ENCODE measurements around the gene NUDT7.

Gene NUDT7

GRCh38 chr16:77689971-77690370 lies 32.3 kb upstream of the NUDT7 start:
- H3K36me3 ChIP-seq (ENCODE audit: insufficient read depth, low read length) = no peaks in the 10 kb centered on the region
- H3K9ac ChIP-seq (ENCODE audit: low read depth, low read length) = no peak overlapping the region
- H3K27ac ChIP-seq (ENCODE audit: low read depth, low read length) = no peak overlapping the region
- WGBS = 95% methylated on average over 4 of the region's 5 CpGs
- peaks cover 5% of the 10 kb centered on the region for H3K27me3 ChIP-seq (ENCODE audit: insufficient read depth, low read length)
- H3K4me3 ChIP-seq (ENCODE audit: low read length) = no peak overlapping the region
- no peaks in the 10 kb centered on the region for H3K4me1 ChIP-seq (ENCODE audit: insufficient read depth, low read length)
- no peaks in the 10 kb centered on the region for H3K9me3 ChIP-seq (ENCODE audit: insufficient read depth, low read depth, low read length)

GRCh38 chr16:77690416-77690815 lies 31.9 kb upstream of the NUDT7 start:
- 82% methylated on average over 7 of the region's 7 CpGs for WGBS
- H3K4me3 ChIP-seq (ENCODE audit: low read length) = no peak overlapping the region
- H3K9ac ChIP-seq (ENCODE audit: low read depth, low read length) = no peak overlapping the region
- H3K36me3 ChIP-seq (ENCODE audit: insufficient read depth, low read length) = no peaks in the 10 kb centered on the region
- no peak overlapping the region for H3K27ac ChIP-seq (ENCODE audit: low read depth, low read length)
- H3K4me1 ChIP-seq (ENCODE audit: insufficient read depth, low read length) = no peaks in the 10 kb centered on the region
- H3K27me3 ChIP-seq (ENCODE audit: insufficient read depth, low read length) = peaks cover 5% of the 10 kb centered on the region
- no peaks in the 10 kb centered on the region for H3K9me3 ChIP-seq (ENCODE audit: insufficient read depth, low read depth, low read length)

- no peak overlapping the region for H3K27ac ChIP-seq (ENCODE audit: low read depth, low read length)
- no peaks in the 10 kb centered on the region for H3K9me3 ChIP-seq (ENCODE audit: insufficient read depth, low read depth, low read length)
- H3K36me3 ChIP-seq (ENCODE audit: insufficient read depth, low read length) = no peaks in the 10 kb centered on the region
- no peaks in the 10 kb centered on the region for H3K4me1 ChIP-seq (ENCODE audit: insufficient read depth, low read length)
- H3K4me3 ChIP-seq (ENCODE audit: low read length) = no peak overlapping the region
- H3K9ac ChIP-seq (ENCODE audit: low read depth, low read length) = no peak overlapping the region
- peaks cover 5% of the 10 kb centered on the region for H3K27me3 ChIP-seq (ENCODE audit: insufficient read depth, low read length)
- 96% methylated on average over 1 of the region's 1 CpG for WGBS
These were observed 29.7 kb upstream of the NUDT7 start for GRCh38 chr16:77692612-77693011.

- Histone ChIP-seq H3K9ac (ENCODE audit: low read depth, low read length) (no peak overlapping the region), H3K36me3 (ENCODE audit: insufficient read depth, low read length) (no peaks in the 10 kb centered on the region), H3K9me3 (ENCODE audit: insufficient read depth, low read depth, low read length) (no peaks in the 10 kb centered on the region), H3K4me3 (ENCODE audit: low read length) (no peak overlapping the region), H3K27me3 (ENCODE audit: insufficient read depth, low read length) (no peaks in the 10 kb centered on the region), H3K4me1 (ENCODE audit: insufficient read depth, low read length) (no peaks in the 10 kb centered on the region), H3K27ac (ENCODE audit: low read depth, low read length) (no peak overlapping the region)
These were observed 26.2 kb upstream of the NUDT7 start for GRCh38 chr16:77696149-77696548.

- Histone ChIP-seq H3K9me3 (ENCODE audit: insufficient read depth, low read depth, low read length) (no peaks in the 10 kb centered on the region; the same call in 1 of the 2 replicates), H3K9ac (ENCODE audit: low read depth, low read length) (no peak overlapping the region), H3K36me3 (ENCODE audit: insufficient read depth, low read length) (no peaks in the 10 kb centered on the region), H3K27ac (ENCODE audit: low read depth, low read length) (no peak overlapping the region), H3K4me3 (ENCODE audit: low read length) (no peak overlapping the region), H3K27me3 (ENCODE audit: insufficient read depth, low read length) (no peaks in the 10 kb centered on the region), H3K4me1 (ENCODE audit: insufficient read depth, low read length) (no peaks in the 10 kb centered on the region)
- WGBS = no CpG with 5 or more reads among the region's 1 CpG
These were observed 21.5 kb upstream of the NUDT7 start for GRCh38 chr16:77700846-77701245.

- no peak overlapping the region for H3K4me3 ChIP-seq (ENCODE audit: low read length)
- H3K27ac ChIP-seq (ENCODE audit: low read depth, low read length) = no peak overlapping the region
- no peaks in the 10 kb centered on the region for H3K27me3 ChIP-seq (ENCODE audit: insufficient read depth, low read length)
- H3K9me3 ChIP-seq (ENCODE audit: insufficient read depth, low read depth, low read length) = no peaks in the 10 kb centered on the region; the same call in 1 of the 2 replicates
- no peak overlapping the region for H3K9ac ChIP-seq (ENCODE audit: low read depth, low read length)
- no peaks in the 10 kb centered on the region for H3K4me1 ChIP-seq (ENCODE audit: insufficient read depth, low read length)
- no peaks in the 10 kb centered on the region for H3K36me3 ChIP-seq (ENCODE audit: insufficient read depth, low read length)
- 77% methylated on average over 4 of the region's 4 CpGs for WGBS
These were observed 17.0 kb upstream of the NUDT7 start for GRCh38 chr16:77705351-77705750.

- WGBS = no CpG with 5 or more reads among the region's 1 CpG
- Histone ChIP-seq H3K9ac (ENCODE audit: low read depth, low read length) (no peak overlapping the region), H3K4me1 (ENCODE audit: insufficient read depth, low read length) (no peaks in the 10 kb centered on the region), H3K4me3 (ENCODE audit: low read length) (no peak overlapping the region), H3K9me3 (ENCODE audit: insufficient read depth, low read depth, low read length) (no peaks in the 10 kb centered on the region), H3K36me3 (ENCODE audit: insufficient read depth, low read length) (no peaks in the 10 kb centered on the region), H3K27me3 (ENCODE audit: insufficient read depth, low read length) (no peaks in the 10 kb centered on the region), H3K27ac (ENCODE audit: low read depth, low read length) (no peak overlapping the region)
These were observed 11.1 kb upstream of the NUDT7 start for GRCh38 chr16:77711179-77711578.

- no peak overlapping the region for H3K4me3 ChIP-seq (ENCODE audit: low read length)
- H3K9me3 ChIP-seq (ENCODE audit: insufficient read depth, low read depth, low read length) = no peaks in the 10 kb centered on the region
- H3K36me3 ChIP-seq (ENCODE audit: insufficient read depth, low read length) = no peaks in the 10 kb centered on the region
- H3K27ac ChIP-seq (ENCODE audit: low read depth, low read length) = no peak overlapping the region
- WGBS = 81% methylated on average over 5 of the region's 5 CpGs
- H3K9ac ChIP-seq (ENCODE audit: low read depth, low read length) = no peak overlapping the region
- no peaks in the 10 kb centered on the region for H3K4me1 ChIP-seq (ENCODE audit: insufficient read depth, low read length)
- H3K27me3 ChIP-seq (ENCODE audit: insufficient read depth, low read length) = no peaks in the 10 kb centered on the region
These were observed 10.5 kb upstream of the NUDT7 start for GRCh38 chr16:77711775-77712174.

- no peak overlapping the region for H3K9ac ChIP-seq (ENCODE audit: low read depth, low read length)
- no peak overlapping the region for H3K4me3 ChIP-seq (ENCODE audit: low read length)
- H3K9me3 ChIP-seq (ENCODE audit: insufficient read depth, low read depth, low read length) = no peaks in the 10 kb centered on the region
- WGBS = 94% methylated on average over 5 of the region's 5 CpGs
- no peaks in the 10 kb centered on the region for H3K36me3 ChIP-seq (ENCODE audit: insufficient read depth, low read length)
- H3K27me3 ChIP-seq (ENCODE audit: insufficient read depth, low read length) = no peaks in the 10 kb centered on the region
- H3K4me1 ChIP-seq (ENCODE audit: insufficient read depth, low read length) = no peaks in the 10 kb centered on the region
- no peak overlapping the region for H3K27ac ChIP-seq (ENCODE audit: low read depth, low read length)
These were observed 7.2 kb upstream of the NUDT7 start for GRCh38 chr16:77715145-77715544.

- H3K27me3 ChIP-seq (ENCODE audit: insufficient read depth, low read length) = no peaks in the 10 kb centered on the region
- no peak overlapping the region for H3K27ac ChIP-seq (ENCODE audit: low read depth, low read length)
- no peaks in the 10 kb centered on the region; the same call in 1 of the 2 replicates for H3K36me3 ChIP-seq (ENCODE audit: insufficient read depth, low read length)
- H3K4me3 ChIP-seq (ENCODE audit: low read length) = peak overlapping the region; percentile 29; the same call in 1 of the 2 replicates
- 71% methylated on average over 12 of the region's 12 CpGs for WGBS
- no peak overlapping the region for H3K9ac ChIP-seq (ENCODE audit: low read depth, low read length)
- H3K9me3 ChIP-seq (ENCODE audit: insufficient read depth, low read depth, low read length) = 0 out of 2 replicates have a peak, but pooled peaks cover under 1% of the 10 kb centered on the region
- peaks cover 3% of the 10 kb centered on the region; the same call in 1 of the 2 replicates for H3K4me1 ChIP-seq (ENCODE audit: insufficient read depth, low read length)
These were observed 484 bp upstream of the NUDT7 start for GRCh38 chr16:77721752-77722308.

GRCh38 chr16:77723108-77723514 lies 797 bp downstream of the NUDT7 start:
- Histone ChIP-seq H3K36me3 (ENCODE audit: insufficient read depth, low read length) (no peaks in the 10 kb centered on the region; the same call in 1 of the 2 replicates), H3K27ac (ENCODE audit: low read depth, low read length) (peak overlapping the region; percentile 75; the same call in 1 of the 2 replicates), H3K4me3 (ENCODE audit: low read length) (peak overlapping the region; percentile 79), H3K9ac (ENCODE audit: low read depth, low read length) (peak overlapping the region; percentile 81), H3K27me3 (ENCODE audit: insufficient read depth, low read length) (no peaks in the 10 kb centered on the region), H3K9me3 (ENCODE audit: insufficient read depth, low read depth, low read length) (0 out of 2 replicates have a peak, but pooled peaks cover 3% of the 10 kb centered on the region), H3K4me1 (ENCODE audit: insufficient read depth, low read length) (peaks cover 3% of the 10 kb centered on the region; the same call in 1 of the 2 replicates)
- 64% methylated on average over 5 of the region's 5 CpGs for WGBS

- Histone ChIP-seq H3K4me1 (ENCODE audit: insufficient read depth, low read length) (peaks cover 3% of the 10 kb centered on the region; the same call in 1 of the 2 replicates), H3K27ac (ENCODE audit: low read depth, low read length) (no peak overlapping the region), H3K36me3 (ENCODE audit: insufficient read depth, low read length) (no peaks in the 10 kb centered on the region; the same call in 1 of the 2 replicates), H3K4me3 (ENCODE audit: low read length) (no peak overlapping the region), H3K9me3 (ENCODE audit: insufficient read depth, low read depth, low read length) (0 out of 2 replicates have a peak, but pooled peaks cover 3% of the 10 kb centered on the region), H3K27me3 (ENCODE audit: insufficient read depth, low read length) (no peaks in the 10 kb centered on the region), H3K9ac (ENCODE audit: low read depth, low read length) (no peak overlapping the region)
- 93% methylated on average over 7 of the region's 7 CpGs for WGBS
These were observed 1.9 kb downstream of the NUDT7 start for GRCh38 chr16:77724174-77724573.

Measured in HUES64 (cell line).